HepG2 (cell line): Measurements from ENCODE around the gene VWA3A. TPM values are rescaled to one million over a fixed set of nuclear protein-coding genes. Genes with fewer than 3 reads are reported as not detected.

Source experiments
- ATAC-seq: fragments of 200-7000 bp; cut with Tn5 transposase; 3 replicates; pipeline ENCODE4 v1.9.1; 2020; ENCODE audit warnings: mild to moderate bottlenecking, moderate library complexity
- BruUV-seq: library from RNA; stranded (reverse); fragments of 400-500 nt; replicated peaks from 2 replicates; lab custom pipeline; 2021; lab: Mats Ljungman, UMichigan
- CTCF ChIA-PET: fragments of 300-600 bp; formaldehyde crosslinking; extraction: SDS; loops from one replicate; lab custom pipeline; 2021; ENCODE audit warnings: low total read pairs, inconsistent platforms, low intra/inter-chr PET ratio; lab: Yijun Ruan, JAX
- POLR2A ChIA-PET: fragments of 350-600 bp; sonication (Branson Sonifier 250); formaldehyde crosslinking; loops from one replicate; lab custom pipeline; 2020; ENCODE audit warnings: antibody characterized with exemption, inconsistent platforms; lab: Yijun Ruan, JAX
- DNase-seq: peaks from one replicate; pipeline ENCODE4 v3.0.0-alpha.2; 2015; ENCODE audit warnings: low spot score
- FAIRE-seq: peaks from 3 replicates; lab custom pipeline; 2011; peaks lifted over from hg19 to GRCh38; lab: Jason Lieb, UNC
- H2AFZ ChIP-seq: one replicate; pipeline ENCODE4 v1.6.1; 2011; ENCODE audit warnings: low read length, inconsistent platforms
- H3K27ac ChIP-seq: fragments of 300-600 bp; 3 replicates; pipeline ENCODE4 v1.8.0; 2011; ENCODE audit warnings: mixed run types, mild to moderate bottlenecking, mixed read lengths, low read length, inconsistent platforms; ENCODE audit not compliant: insufficient read depth; ENCODE audit errors: extremely low read length
- H3K27me3 ChIP-seq, 2 experiments: fragments of 200-600 bp in 1 of 2; 2 replicates in 1 of 2; 3 replicates in 1 of 2; pipeline versions ENCODE4 v1.6.0 to v1.8.0; 2011; ENCODE audit warnings: low read length in 2 of 2, mild to moderate bottlenecking in 2 of 2, moderate library complexity in 2 of 2, inconsistent platforms in 1 of 2; ENCODE audit not compliant: insufficient read depth in 2 of 2, control insufficient read depth in 1 of 2
- H3K36me3 ChIP-seq, 2 experiments: fragments of 200-600 bp in 1 of 2; replicated peaks in 1 of 2; 2 replicates in 1 of 2; 3 replicates in 1 of 2; pipeline versions ENCODE4 v1.5.1 to v1.8.0; 2011; ENCODE audit warnings: low read length in 2 of 2, inconsistent platforms in 1 of 2; ENCODE audit not compliant: insufficient read depth in 2 of 2, control insufficient read depth in 1 of 2
- H3K4me1 ChIP-seq: 2 replicates; pipeline ENCODE4 v1.5.1; 2012; ENCODE audit warnings: low read length, inconsistent platforms; ENCODE audit not compliant: insufficient read depth
- H3K4me2 ChIP-seq: 2 replicates; pipeline ENCODE4 v1.6.0; 2011; ENCODE audit warnings: low read depth, low read length, inconsistent platforms
- H3K4me3 ChIP-seq, 3 experiments: fragments of 200-600 bp in 1 of 3; sonication (generic), shearing (Covaris generic) in 1 of 3; replicated peaks in 1 of 3; 2 replicates each; pipeline ENCODE4 v1.5.1; 2011 to 2016; ENCODE audit warnings: low read length in 3 of 3, inconsistent platforms in 2 of 3, low read depth in 2 of 3, mild to moderate bottlenecking in 2 of 3, control low read depth in 1 of 3, mixed read lengths in 1 of 3; ENCODE audit not compliant: insufficient read depth in 1 of 3
- H3K79me2 ChIP-seq: one replicate; pipeline ENCODE4 v1.6.1; 2011; ENCODE audit warnings: low read length, inconsistent platforms; ENCODE audit not compliant: insufficient read depth
- H3K9ac ChIP-seq: 2 replicates; pipeline ENCODE4 v1.6.0; 2011; ENCODE audit warnings: mild to moderate bottlenecking, low read depth, low read length, inconsistent platforms; ENCODE audit not compliant: insufficient read depth
- H3K9me3 ChIP-seq: 2 replicates; pipeline ENCODE4 v1.5.1; 2012; ENCODE audit warnings: mild to moderate bottlenecking, low read length
- H4K20me1 ChIP-seq: 2 replicates; pipeline ENCODE4 v1.6.0; 2011; ENCODE audit warnings: inconsistent platforms, mild to moderate bottlenecking, low read length, moderate library complexity; ENCODE audit not compliant: insufficient read depth
- ATAD3A ChIP-seq: sonication (generic); formaldehyde crosslinking; IDR thresholded peaks from 2 replicates; pipeline ENCODE4 v1.4.0; 2020; ENCODE audit warnings: missing genetic modification reagents
- HOXA7 ChIP-seq: sonication (generic); formaldehyde crosslinking; IDR thresholded peaks from 2 replicates; pipeline ENCODE4 v1.8.1; 2022; ENCODE audit warnings: mild to moderate bottlenecking, missing genetic modification reagents, moderate library complexity
- JUND ChIP-seq: sonication (generic); formaldehyde crosslinking; IDR thresholded peaks from 2 replicates; pipeline ENCODE4 v1.8.0; 2022; ENCODE audit warnings: mild to moderate bottlenecking, missing genetic modification reagents
- MXD4 ChIP-seq: IDR thresholded peaks from 2 replicates; pipeline ENCODE4 v1.6.1; 2016; ENCODE audit warnings: mild to moderate bottlenecking, missing biosample characterization, missing genetic modification reagents
- PAF1 ChIP-seq: IDR thresholded peaks from 2 replicates; pipeline ENCODE4 v1.6.1; 2016; ENCODE audit warnings: missing genetic modification reagents, missing compliant biosample characterization
- PRMT3 ChIP-seq: sonication (generic); formaldehyde crosslinking; IDR thresholded peaks from 2 replicates; pipeline ENCODE4 v1.8.1; 2022; ENCODE audit warnings: low read depth, mild to moderate bottlenecking, moderate library complexity, missing genetic modification reagents, borderline replicate concordance
- RAD21 ChIP-seq: fragments of 450-650 bp; formaldehyde crosslinking; IDR thresholded peaks from 2 replicates; pipeline ENCODE4 v1.5.0; 2020; ENCODE audit warnings: mild to moderate bottlenecking
- SP140L ChIP-seq: sonication (generic); formaldehyde crosslinking; IDR thresholded peaks from 2 replicates; pipeline ENCODE4 v1.4.0; 2020; ENCODE audit warnings: missing genetic modification reagents, borderline replicate concordance
- TARDBP ChIP-seq: sonication (generic); formaldehyde crosslinking; IDR thresholded peaks from 2 replicates; pipeline ENCODE4 v1.8.0; 2022; ENCODE audit warnings: mild to moderate bottlenecking, missing genetic modification reagents
- THYN1 ChIP-seq: sonication (generic); formaldehyde crosslinking; IDR thresholded peaks from 2 replicates; pipeline ENCODE4 v1.8.1; 2023; ENCODE audit warnings: low read depth, mild to moderate bottlenecking, moderate library complexity, missing genetic modification reagents, borderline replicate concordance
- ZFX ChIP-seq: sonication (generic); formaldehyde crosslinking; IDR thresholded peaks from 2 replicates; pipeline ENCODE4 v1.4.0; 2020; ENCODE audit warnings: mild to moderate bottlenecking, low read depth, missing genetic modification reagents, moderate library complexity
- ZNF792 ChIP-seq: IDR thresholded peaks from 2 replicates; pipeline ENCODE4 v1.6.1; 2016
- WGBS: methylation state at CpG from one replicate; pipeline ENCODE4 v1.1.6; 2017; ENCODE audit warnings: low lambda C conversion rate; 5-methylcytosine and 5-hydroxymethylcytosine counted together
- in situ Hi-C: cut with HindIII; loops from 2 replicates; pipeline ENCODE4 v1.10.0; 2017; ENCODE audit warnings: low pct_unique_long_range_greater_than_20kb; ENCODE audit not compliant: extremely low pct_ligation_motif_present
- intact Hi-C: fragments of 100-400 bp; cut with micrococcal nuclease; formaldehyde crosslinking; loops from one replicate; pipeline ENCODE4 v1.10.0; 2022; ENCODE audit not compliant: unreplicated experiment
- polyA plus RNA-seq, 8 experiments: library from polyadenylated mRNA; depleted of rRNA in 3 of 8; stranded (reverse) in 7 of 8; unstranded in 1 of 8; fragments of >200 nt; fragmentation: Illumina TruSeq in 4 of 8; extraction: Trizol in 4 of 8; gene quantifications; 2 replicates each; pipeline versions ENCODE4 v1.2.1 to v1.2.3, GENCODE V29; 2011 to 2016; ENCODE audit warnings: low read depth in 4 of 8, missing spikeins in 1 of 8, mixed read lengths in 1 of 8; ENCODE audit not compliant: insufficient read depth in 1 of 8
- total RNA-seq, 5 experiments: library from RNA; depleted of rRNA; stranded (reverse); fragments of >200 nt; fragmentation: Illumina TruSeq; extraction: Trizol; gene quantifications; 2 replicates each; pipeline ENCODE4 v1.2.3, GENCODE V29; 2016; ENCODE audit warnings: low read depth in 1 of 5
- TF ChIP-seq, protein P1 (sequence below): sonication (generic); formaldehyde crosslinking; conservative IDR thresholded peaks from 2 replicates; pipeline ENCODE4 v1.4.0; 2020; ENCODE audit warnings: mild to moderate bottlenecking, missing genetic modification reagents, moderate library complexity
- TF ChIP-seq, protein P2 (sequence below): conservative IDR thresholded peaks from 2 replicates; pipeline ENCODE4 v1.6.1; 2018; ENCODE audit warnings: missing genetic modification reagents

VWA3A gene
- total and polyA plus RNA-seq, 2 of the 13 experiments (the other 11 are each of a cell fraction or from before 2014, with no cell fraction given) = 0.03 to 0.07 TPM

DNA sequence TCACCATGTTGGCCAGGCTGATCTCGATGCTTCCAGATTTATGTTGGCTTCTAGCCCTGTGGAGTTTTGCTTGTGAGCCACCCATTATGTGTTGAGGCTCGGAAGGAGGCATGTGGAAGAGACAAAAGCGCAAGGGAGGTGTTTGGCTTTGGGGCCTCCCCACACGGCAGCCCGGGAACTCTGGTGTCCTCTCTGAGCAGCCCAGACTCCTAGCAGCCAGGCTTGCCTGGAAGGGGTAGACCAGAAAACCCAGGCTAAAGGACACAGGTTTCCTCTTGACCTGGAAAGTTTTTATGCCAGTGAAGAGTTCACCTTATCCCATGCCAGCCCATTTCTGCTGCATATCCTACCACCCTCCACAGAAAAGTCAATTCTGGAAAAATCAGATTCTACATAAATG is 91.0 kb downstream of the VWA3A start:
- FAIRE-seq (no peak), DNase-seq (no peak)
- H3K4me2 ChIP-seq = no peak overlapping the region
- no peak for TF ChIP-seq THYN1 (CRISPR knock-in tag)
- TF ChIP-seq ZNF792 = no peak
- no peak for TF ChIP-seq RAD21 (CRISPR knock-in tag)
- TF ChIP-seq TARDBP (CRISPR knock-in tag) = no peak
- no peak for TF ChIP-seq PRMT3
- TF ChIP-seq, all 625 proteins: peak for 0
- H3K27me3 ChIP-seq = peaks cover 2 to 8% of the 10 kb centered on the region in 2 experiments; a peak in 3 of 5 replicates
- no peak overlapping the region for H2AFZ ChIP-seq
- ChIA-PET POLR2A (no interaction called here), CTCF (interaction anchor here (0.8 to 1.3 kb wide), 2 partner anchors 105 to 117 kb away, joined by 3 read pairs; no protein-coding TSS in a partner anchor)
- intact Hi-C loops = no loop called here
- H3K4me1 ChIP-seq = peaks cover 12% of the 10 kb centered on the region
- H3K9me3 ChIP-seq = no peaks in the 10 kb centered on the region
- no peaks in the 10 kb centered on the region for H3K36me3 ChIP-seq
- in situ Hi-C loops = no loop called here
- no peaks in the 10 kb centered on the region for H3K79me2 ChIP-seq
- H3K9ac ChIP-seq = no peak overlapping the region
- 65% methylated on average over 5 of the region's 5 CpGs for WGBS
- no TSS peak for BruUV-seq
- no peak overlapping the region for H3K27ac ChIP-seq
- no peaks in the 10 kb centered on the region for H4K20me1 ChIP-seq
- no peak overlapping the region for H3K4me3 ChIP-seq
- ATAC-seq = no peak

DNA sequence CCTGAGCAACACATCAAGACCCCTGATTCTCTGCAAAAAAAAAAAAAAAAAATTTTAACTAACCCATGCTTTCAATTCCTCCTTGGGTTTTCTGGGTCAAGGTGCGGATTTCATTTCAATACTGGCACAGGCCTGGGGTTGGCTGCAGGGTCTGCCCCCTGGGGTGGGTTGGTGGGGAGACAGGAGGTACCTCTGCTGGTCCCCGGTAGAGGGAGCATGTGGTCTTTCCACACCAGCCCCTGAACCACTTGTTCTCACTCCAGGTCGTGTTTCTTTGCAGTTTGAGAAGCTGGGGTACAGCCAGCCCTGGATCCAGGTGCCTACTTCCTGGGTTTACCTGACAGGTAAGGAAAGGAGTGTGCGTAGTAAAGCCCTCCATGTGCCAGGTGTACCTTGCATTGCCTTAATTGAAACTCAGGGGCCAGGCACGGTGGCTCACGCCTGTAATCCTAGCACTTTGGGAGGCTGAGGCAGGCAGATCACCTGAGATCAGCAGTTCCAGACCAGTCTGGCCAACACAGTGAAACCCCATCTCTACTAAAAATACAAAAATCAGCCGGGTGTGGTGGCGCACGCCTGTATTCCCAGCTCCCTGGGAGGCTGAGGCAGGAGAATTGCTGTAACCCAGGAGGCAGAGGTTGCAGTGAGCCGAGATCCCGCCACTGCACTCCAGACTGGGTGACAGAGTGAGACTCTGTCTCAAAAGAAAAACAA is 91.7 kb downstream of the VWA3A start:
- Histone ChIP-seq H3K27ac (no peak overlapping the region), H3K27me3 (peaks cover 0 to 3% of the 10 kb centered on the region in 2 experiments; a peak in 1 of 5 replicates), H3K4me2 (no peak overlapping the region), H3K36me3 (no peaks in the 10 kb centered on the region), H3K9me3 (no peaks in the 10 kb centered on the region), H3K4me3 (no peak overlapping the region), H4K20me1 (no peaks in the 10 kb centered on the region), H3K4me1 (peaks cover 18% of the 10 kb centered on the region), H2AFZ (no peak overlapping the region), H3K9ac (no peak overlapping the region), H3K79me2 (no peaks in the 10 kb centered on the region)
- no peak for DNase-seq
- POLR2A ChIA-PET = no interaction called here
- FAIRE-seq = peak; percentile 66
- WGBS = 72% methylated on average over 11 of the region's 11 CpGs
- intact Hi-C loops = no loop called here
- CTCF ChIA-PET = interaction anchor here (0.8 to 1.3 kb wide), 3 partner anchors 42 to 116 kb away, joined by 3 to 4 read pairs (median 3); no protein-coding TSS in a partner anchor
- BruUV-seq = no TSS peak
- in situ Hi-C loops = no loop called here
- peak; percentile 78 for ATAC-seq
- TF ChIP-seq MXD4 (CRISPR knock-in tag) (no peak), HOXA7 (no peak), ZFX (CRISPR knock-in tag) (no peak), ATAD3A (CRISPR knock-in tag) (no peak), JUND (CRISPR knock-in tag) (no peak), SP140L (no peak), PAF1 (CRISPR knock-in tag) (no peak)
- TF ChIP-seq, protein P1, sequence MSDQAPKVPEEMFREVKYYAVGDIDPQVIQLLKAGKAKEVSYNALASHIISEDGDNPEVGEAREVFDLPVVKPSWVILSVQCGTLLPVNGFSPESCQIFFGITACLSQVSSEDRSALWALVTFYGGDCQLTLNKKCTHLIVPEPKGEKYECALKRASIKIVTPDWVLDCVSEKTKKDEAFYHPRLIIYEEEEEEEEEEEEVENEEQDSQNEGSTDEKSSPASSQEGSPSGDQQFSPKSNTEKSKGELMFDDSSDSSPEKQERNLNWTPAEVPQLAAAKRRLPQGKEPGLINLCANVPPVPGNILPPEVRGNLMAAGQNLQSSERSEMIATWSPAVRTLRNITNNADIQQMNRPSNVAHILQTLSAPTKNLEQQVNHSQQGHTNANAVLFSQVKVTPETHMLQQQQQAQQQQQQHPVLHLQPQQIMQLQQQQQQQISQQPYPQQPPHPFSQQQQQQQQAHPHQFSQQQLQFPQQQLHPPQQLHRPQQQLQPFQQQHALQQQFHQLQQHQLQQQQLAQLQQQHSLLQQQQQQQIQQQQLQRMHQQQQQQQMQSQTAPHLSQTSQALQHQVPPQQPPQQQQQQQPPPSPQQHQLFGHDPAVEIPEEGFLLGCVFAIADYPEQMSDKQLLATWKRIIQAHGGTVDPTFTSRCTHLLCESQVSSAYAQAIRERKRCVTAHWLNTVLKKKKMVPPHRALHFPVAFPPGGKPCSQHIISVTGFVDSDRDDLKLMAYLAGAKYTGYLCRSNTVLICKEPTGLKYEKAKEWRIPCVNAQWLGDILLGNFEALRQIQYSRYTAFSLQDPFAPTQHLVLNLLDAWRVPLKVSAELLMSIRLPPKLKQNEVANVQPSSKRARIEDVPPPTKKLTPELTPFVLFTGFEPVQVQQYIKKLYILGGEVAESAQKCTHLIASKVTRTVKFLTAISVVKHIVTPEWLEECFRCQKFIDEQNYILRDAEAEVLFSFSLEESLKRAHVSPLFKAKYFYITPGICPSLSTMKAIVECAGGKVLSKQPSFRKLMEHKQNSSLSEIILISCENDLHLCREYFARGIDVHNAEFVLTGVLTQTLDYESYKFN (CRISPR knock-in tag) = no peak
- TF ChIP-seq, protein P2, sequence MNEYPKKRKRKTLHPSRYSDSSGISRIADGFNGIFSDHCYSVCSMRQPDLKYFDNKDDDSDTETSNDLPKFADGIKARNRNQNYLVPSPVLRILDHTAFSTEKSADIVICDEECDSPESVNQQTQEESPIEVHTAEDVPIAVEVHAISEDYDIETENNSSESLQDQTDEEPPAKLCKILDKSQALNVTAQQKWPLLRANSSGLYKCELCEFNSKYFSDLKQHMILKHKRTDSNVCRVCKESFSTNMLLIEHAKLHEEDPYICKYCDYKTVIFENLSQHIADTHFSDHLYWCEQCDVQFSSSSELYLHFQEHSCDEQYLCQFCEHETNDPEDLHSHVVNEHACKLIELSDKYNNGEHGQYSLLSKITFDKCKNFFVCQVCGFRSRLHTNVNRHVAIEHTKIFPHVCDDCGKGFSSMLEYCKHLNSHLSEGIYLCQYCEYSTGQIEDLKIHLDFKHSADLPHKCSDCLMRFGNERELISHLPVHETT (CRISPR knock-in tag) = no peak
